ENCODE measurements around the gene AKR1B15.
"Not testable (repeated sequence)": the region's sequence is repeated elsewhere in the genome, so short reads cannot be mapped to it uniquely, and the experiment has no call there.

The AKR1B15 gene

GRCh38 chr7:134567368-134567767 lies 18.5 kb downstream of the AKR1B15 start:
- no peak for DNase-seq

DNA sequence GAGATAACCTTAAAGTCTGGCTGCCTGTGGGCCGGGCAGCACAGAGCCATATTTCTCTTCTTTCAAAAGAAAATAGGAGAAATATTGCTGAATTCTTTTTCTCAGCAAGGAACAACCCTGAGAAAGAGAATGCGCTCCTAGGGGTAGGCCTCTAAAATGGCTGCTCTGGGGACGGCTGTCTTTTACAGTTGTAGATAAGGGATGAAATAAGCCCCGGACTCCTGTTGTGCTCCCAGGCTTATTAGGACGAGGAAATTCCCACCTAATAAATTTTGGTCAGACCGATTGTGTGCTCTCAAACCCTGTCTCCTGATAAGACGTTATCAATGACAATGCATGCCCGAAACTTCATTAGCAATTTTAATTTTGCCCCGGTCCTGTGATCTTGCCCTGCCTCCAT lies 21.1 kb downstream of the AKR1B15 start:
- DNase-seq = not testable (repeated sequence)

DNA sequence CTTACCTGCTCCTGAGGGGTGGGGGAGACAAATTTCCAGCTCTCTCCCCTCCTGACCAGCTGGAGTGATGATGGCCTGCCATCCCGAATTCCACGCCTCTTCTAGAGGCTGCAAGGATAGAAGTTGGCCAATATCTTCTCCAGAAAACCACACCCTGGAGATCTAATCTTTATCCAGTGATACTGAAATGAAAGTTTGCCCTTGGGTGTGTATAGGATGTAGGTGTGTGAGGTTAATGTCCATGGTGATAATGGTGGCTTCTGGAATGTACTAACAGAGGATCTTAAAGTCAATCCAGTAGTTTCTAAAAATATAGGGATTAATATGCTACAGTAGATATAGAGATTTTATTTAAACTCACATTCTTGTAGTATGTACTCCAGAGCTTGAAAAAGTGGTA lies 22.2 kb downstream of the AKR1B15 start:
- no peak for DNase-seq

DNA sequence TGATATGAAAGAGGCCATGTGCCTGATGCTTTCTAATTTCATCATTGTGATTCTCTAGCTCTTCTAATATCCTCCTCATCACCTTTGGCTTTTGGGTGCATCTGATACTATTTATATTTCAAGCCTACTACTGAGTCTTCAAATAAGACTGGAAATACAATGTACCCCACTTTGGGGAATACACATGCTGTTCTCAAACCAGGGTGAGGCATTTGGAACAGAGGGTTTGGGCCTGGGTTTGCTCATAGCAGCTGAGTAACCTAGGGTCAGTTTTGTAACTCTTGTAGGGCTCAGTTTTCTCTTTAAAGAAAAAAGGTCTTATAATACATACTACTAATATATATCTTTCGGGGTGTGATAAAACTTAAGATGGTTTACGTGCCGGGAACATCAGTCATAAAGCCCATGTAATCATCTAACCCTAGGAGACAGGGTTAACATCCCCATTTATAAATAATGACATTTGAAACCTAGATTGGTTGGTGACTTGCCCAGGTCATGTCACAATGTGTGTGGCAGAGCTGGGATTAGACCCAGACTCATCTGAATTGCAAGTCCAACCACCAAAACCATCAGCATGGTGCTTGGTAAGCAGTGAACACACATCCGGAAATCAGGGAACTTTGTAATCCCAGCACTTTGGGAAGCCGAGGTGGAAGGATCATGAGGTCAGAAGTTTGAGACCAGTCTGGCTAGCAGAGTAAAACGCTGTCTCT lies 23.0 kb downstream of the AKR1B15 start:
- DNase-seq = no peak

DNA sequence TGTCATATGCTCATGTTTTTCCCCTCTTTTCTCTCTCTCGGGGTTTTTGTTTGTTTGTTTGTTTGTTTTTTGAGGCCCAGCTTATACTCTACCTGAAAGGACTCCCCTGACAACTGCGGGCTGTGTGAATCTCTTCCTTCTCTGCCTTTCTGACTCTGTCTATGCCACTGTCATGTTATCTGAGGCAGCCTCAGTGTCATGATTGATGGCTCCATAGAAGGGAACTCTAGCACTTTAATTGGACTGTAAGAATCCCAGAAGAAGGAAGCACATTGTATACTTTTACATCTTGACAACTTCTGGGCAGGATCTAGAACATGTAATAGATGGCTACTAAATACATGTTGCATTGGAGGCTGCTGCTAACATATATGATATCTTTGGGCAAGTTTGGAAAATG lies 25.4 kb downstream of the AKR1B15 start:
- DNase-seq = no peak

- DNase-seq = no peak
Observed at GRCh38 chr7:134584290-134584689, 35.4 kb downstream of the AKR1B15 start.

- DNase-seq = no peak
Observed at GRCh38 chr7:134585897-134586296, 37.0 kb downstream of the AKR1B15 start.

DNA sequence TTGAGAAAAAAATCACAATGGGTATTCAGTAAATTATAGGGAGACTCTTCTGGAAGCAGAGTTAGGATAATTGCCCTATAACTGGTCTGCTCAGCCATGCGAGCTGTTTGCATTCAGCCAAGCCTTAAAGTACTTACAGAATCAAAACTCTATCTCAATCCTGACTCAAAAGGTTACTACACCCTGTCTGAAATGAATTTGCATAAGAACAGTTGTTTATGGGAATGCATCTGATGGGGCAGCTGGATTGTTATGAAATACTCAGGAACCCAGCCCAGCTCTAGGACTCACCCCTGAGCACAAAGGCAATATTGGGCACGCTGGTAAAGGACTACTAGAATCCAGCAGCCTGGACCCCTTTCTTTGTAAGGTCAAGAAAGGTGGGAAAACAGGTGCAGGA lies 38.8 kb downstream of the AKR1B15 start:
- no peak for DNase-seq

GRCh38 chr7:134589491-134589941 lies 40.6 kb downstream of the AKR1B15 start:
- no peak for DNase-seq

GRCh38 chr7:134593530-134594392 lies 44.9 kb downstream of the AKR1B15 start:
- peak; percentile 86 for DNase-seq

GRCh38 chr7:134594877-134595276 lies 46.0 kb downstream of the AKR1B15 start:
- no peak for DNase-seq

- DNase-seq = no peak
Observed at GRCh38 chr7:134599371-134599770, 50.5 kb downstream of the AKR1B15 start.

DNA sequence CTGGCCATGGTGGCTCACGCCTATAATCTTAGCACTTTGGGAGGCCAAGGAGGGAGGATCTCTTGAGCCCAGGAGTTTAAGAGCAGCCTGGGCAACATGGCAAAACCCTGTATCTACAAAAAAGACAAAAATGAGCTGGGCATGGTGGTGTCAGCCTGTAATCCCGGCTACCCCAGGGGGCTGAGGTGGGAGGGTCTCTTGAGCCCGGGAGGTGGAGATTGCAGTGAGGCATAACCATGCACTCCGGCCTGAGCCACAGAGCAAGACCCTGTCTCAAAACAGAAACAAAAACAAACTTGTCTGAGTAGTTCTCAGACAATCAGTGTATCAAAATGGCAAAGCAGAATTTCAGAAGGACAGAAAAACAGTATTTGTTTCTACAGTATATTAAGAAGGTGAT lies 52.5 kb downstream of the AKR1B15 start:
- no peak for DNase-seq

- no peak for DNase-seq
Observed at GRCh38 chr7:134602881-134603451, 54.1 kb downstream of the AKR1B15 start.

DNA sequence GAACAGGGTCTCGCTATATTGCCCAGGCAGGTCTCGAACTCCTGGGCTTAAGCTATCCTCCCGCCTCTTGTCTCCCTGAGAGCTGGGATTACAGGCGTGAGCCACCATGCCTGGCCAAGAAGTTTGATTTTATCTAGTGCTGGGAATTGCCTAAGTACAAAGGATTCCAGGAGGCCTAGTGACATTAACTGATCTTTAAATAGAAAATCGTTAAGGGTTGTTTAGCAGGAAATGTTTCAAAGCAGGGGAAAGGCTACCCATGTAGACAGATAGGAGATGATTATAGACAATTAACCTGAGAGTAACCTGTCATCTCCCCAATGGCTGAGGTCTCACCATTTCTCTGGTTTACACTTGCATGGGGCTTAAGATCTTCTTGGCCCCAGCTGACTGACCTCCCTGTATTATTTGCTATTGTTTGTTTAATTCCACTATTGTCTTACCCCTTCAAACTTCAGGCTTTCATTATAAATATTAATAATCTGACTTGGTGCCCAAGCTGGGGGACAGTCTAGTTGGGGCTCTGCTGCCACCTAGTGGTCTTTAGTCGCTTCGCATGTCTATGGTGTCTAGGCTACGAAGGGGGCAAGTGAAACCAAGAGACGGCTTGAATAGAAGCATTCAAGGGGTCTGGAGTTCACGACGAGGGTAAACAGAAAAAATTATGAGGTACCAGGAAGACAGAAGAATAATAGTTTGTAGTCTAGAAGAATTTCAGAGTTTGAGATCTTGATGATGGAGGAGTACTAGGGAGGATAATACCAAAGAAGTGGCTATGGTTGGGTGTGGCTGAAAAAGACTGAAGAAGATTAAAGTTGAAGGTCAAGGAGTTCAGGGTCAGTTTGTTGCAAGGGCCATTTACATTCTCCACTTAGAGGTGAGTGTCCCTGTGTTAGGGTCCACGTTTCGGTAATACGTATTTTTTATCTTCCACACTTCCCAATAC lies 57.3 kb downstream of the AKR1B15 start:
- DNase-seq = no peak

GRCh38 chr7:134611611-134612151 lies 62.8 kb downstream of the AKR1B15 start:
- DNase-seq = no peak

DNA sequence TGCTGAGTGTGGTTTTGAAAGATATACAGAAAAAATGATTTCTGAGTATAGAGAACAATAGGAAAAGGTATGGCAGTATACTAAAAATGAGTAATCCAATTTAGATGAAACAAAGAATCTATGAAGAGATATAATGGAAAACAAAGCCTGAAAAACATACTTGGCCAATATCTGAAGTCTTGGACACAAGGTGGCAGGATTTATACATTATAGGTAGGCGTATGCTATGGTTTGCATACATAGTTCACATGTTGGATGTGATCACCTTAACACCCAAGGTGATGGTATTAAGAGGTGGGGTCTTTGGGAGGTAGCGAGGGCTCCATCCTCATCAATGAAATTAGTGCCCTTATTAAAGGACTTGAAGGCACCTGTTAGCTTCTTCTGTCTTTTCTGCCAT lies 63.3 kb downstream of the AKR1B15 start:
- no peak for DNase-seq

- DNase-seq = peak; percentile 78
Observed at GRCh38 chr7:134613623-134614347, 64.9 kb downstream of the AKR1B15 start.

DNA sequence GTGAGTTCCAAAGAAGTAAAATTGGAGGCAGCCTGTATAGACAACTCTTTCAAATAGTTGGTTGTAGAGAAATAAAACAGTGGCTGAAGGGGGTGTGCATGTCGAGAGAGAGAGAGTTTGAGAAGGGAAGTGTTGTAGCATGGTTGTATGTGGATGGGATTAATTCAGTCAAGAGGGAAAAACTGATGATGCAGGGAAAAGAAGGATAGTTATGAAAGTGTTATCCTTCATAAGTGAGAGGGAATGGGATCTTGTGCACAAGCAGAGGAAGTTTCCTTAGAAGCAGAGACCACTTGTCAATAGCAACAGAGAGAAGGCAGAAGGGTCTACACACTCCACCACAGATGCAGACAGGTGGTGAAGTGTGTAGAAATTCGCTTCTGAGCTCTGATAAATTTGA lies 67.7 kb downstream of the AKR1B15 start:
- DNase-seq = no peak

GRCh38 chr7:134618756-134619530 lies 70.0 kb downstream of the AKR1B15 start:
- DNase-seq = no peak
